ENCODE results near the gene SMOC1.

The SMOC1 gene

GRCh38 chr14:70048313-70048654 is 169.1 kb downstream of the SMOC1 start:
- DNase-seq = no peak

- DNase-seq = no peak
Observed at GRCh38 chr14:70049605-70050004, 170.4 kb downstream of the SMOC1 start.

GRCh38 chr14:70050136-70050535 is 170.9 kb downstream of the SMOC1 start:
- no peak for DNase-seq

- DNase-seq = peak; percentile 22
Observed at GRCh38 chr14:70052990-70053389, 173.8 kb downstream of the SMOC1 start.

- DNase-seq = no peak
Observed at GRCh38 chr14:70057519-70058136, 178.4 kb downstream of the SMOC1 start.

GRCh38 chr14:70059545-70059944 is 180.3 kb downstream of the SMOC1 start:
- DNase-seq = no peak

- no peak for DNase-seq
Observed at GRCh38 chr14:70061108-70061507, 181.9 kb downstream of the SMOC1 start.

- no peak for DNase-seq
Observed at GRCh38 chr14:70064136-70064865, 185.1 kb downstream of the SMOC1 start.

GRCh38 chr14:70067810-70068209 is 188.6 kb downstream of the SMOC1 start:
- no peak for DNase-seq

- no peak for DNase-seq
Observed at GRCh38 chr14:70069186-70069585, 190.0 kb downstream of the SMOC1 start.

GRCh38 chr14:70073924-70074566 is 194.8 kb downstream of the SMOC1 start:
- DNase-seq = peak; percentile 69

- DNase-seq = no peak
Observed at GRCh38 chr14:70077005-70077404, 197.8 kb downstream of the SMOC1 start.

GRCh38 chr14:70077720-70078119 is 198.5 kb downstream of the SMOC1 start:
- DNase-seq = no peak

- no peak for DNase-seq
Observed at GRCh38 chr14:70078329-70078728, 199.1 kb downstream of the SMOC1 start.

GRCh38 chr14:70080076-70080475 is 200.9 kb downstream of the SMOC1 start:
- no peak for DNase-seq
